ENCODE results near the gene DENND5B.
A peak's percentile ranks its signal among the peaks of the same experiment; 100 is the strongest.

DENND5B gene

GRCh38 chr12:31369712-31370521 lies 221.0 kb downstream of the DENND5B start:
- no peak for DNase-seq

- no peak for DNase-seq
These were observed 222.1 kb downstream of the DENND5B start for GRCh38 chr12:31368666-31369361.

GRCh38 chr12:31366104-31366621 lies 224.8 kb downstream of the DENND5B start:
- no peak for DNase-seq

- DNase-seq: no peak
These were observed 227.1 kb downstream of the DENND5B start for GRCh38 chr12:31363831-31364230.

GRCh38 chr12:31363416-31363809 lies 227.5 kb downstream of the DENND5B start:
- no peak for DNase-seq

- DNase-seq: no peak
These were observed 228.0 kb downstream of the DENND5B start for GRCh38 chr12:31362759-31363415.

GRCh38 chr12:31362115-31362758 lies 228.7 kb downstream of the DENND5B start:
- DNase-seq: peak; percentile 2

- no peak for DNase-seq
These were observed 229.2 kb downstream of the DENND5B start for GRCh38 chr12:31361730-31362114.

- no peak for DNase-seq
These were observed 235.2 kb downstream of the DENND5B start for GRCh38 chr12:31355747-31356107.

- DNase-seq: peak; percentile 26
These were observed 236.9 kb downstream of the DENND5B start for GRCh38 chr12:31353750-31354708.

GRCh38 chr12:31346267-31346666 lies 244.7 kb downstream of the DENND5B start:
- DNase-seq: no peak

- DNase-seq: no peak
These were observed 247.8 kb downstream of the DENND5B start for GRCh38 chr12:31343139-31343538.

- DNase-seq: no peak
These were observed 248.7 kb downstream of the DENND5B start for GRCh38 chr12:31342286-31342685.

GRCh38 chr12:31339831-31340622 lies 250.9 kb downstream of the DENND5B start:
- DNase-seq: no peak

- no peak for DNase-seq
These were observed 253.0 kb downstream of the DENND5B start for GRCh38 chr12:31337952-31338351.
